CD4-positive, alpha-beta T cell treated with Interleukin-6 at 100 ng/mL for 8 hours (primary cell): ENCODE results near the gene SMPD3.
A peak's percentile ranks its signal among the peaks of the same experiment; 100 is the strongest.

Experiments
- DNase-seq: peaks from one replicate; pipeline ENCODE4 v3.0.0-alpha.2; 2020; ENCODE audit warnings: mixed read lengths, low spot score

SMPD3 gene

GRCh38 chr16:68331879-68332410 is 116.4 kb downstream of the SMPD3 start:
- no peak for DNase-seq

GRCh38 chr16:68328860-68329390 is 119.4 kb downstream of the SMPD3 start:
- DNase-seq, result no peak

- DNase-seq, result peak; percentile 81
Observed at GRCh38 chr16:68328151-68328859, 120.0 kb downstream of the SMPD3 start.

GRCh38 chr16:68324780-68325357 is 123.4 kb downstream of the SMPD3 start:
- DNase-seq, result no peak

GRCh38 chr16:68324336-68324735 is 124.0 kb downstream of the SMPD3 start:
- DNase-seq, result no peak

GRCh38 chr16:68319185-68319908 is 129.0 kb downstream of the SMPD3 start:
- DNase-seq, result no peak

GRCh38 chr16:68313116-68313515 is 135.2 kb downstream of the SMPD3 start:
- DNase-seq, result no peak

- peak; percentile 92 for DNase-seq
Observed at GRCh38 chr16:68310774-68311511, 137.4 kb downstream of the SMPD3 start, which contains the start of the genes PRMT7 and SLC7A6OS. TSS of gene PRMT7 (plus strand) at chr16:68311019. CDS start at chr16:68315980, 4,961 bp downstream. TSS of gene SLC7A6OS (minus strand) at chr16:68310946. CDS start at chr16:68310926, 20 bp downstream.

- DNase-seq, result no peak
Observed at GRCh38 chr16:68310437-68310773, 137.9 kb downstream of the SMPD3 start.

- DNase-seq, result peak; percentile 21
Observed at GRCh38 chr16:68309799-68310198, 138.5 kb downstream of the SMPD3 start.
